NCI-H1930 (cell line): ENCODE data around the gene LTBR.
"Not testable (repeated sequence)": the region's sequence is repeated elsewhere in the genome, so short reads cannot be mapped to it uniquely, and the experiment has no call there.

Source experiments
- DNase-seq, 2 experiments: peaks; one replicate each; lab custom pipeline; 2025; lab: John Stamatoyannopoulos, UW

LTBR gene

GRCh38 chr12:6383572-6384498 lies at the start of gene LTBR:
TSS of gene LTBR (plus strand) at chr12:6384162. CDS start at chr12:6384359, 197 bp downstream.
- no peak for DNase-seq

GRCh38 chr12:6334359-6334758 lies 49.6 kb upstream of the LTBR start:
- DNase-seq, result no peak

- no peak for DNase-seq
These were observed 49.0 kb upstream of the LTBR start for GRCh38 chr12:6334940-6335450.

GRCh38 chr12:6335451-6336078 lies 48.4 kb upstream of the LTBR start:
- DNase-seq, result no peak

GRCh38 chr12:6336079-6336888 lies 47.7 kb upstream of the LTBR start:
- DNase-seq, result no peak

GRCh38 chr12:6336889-6337853 lies 46.8 kb upstream of the LTBR start:
- DNase-seq, result no peak

- no peak for DNase-seq
These were observed 46.0 kb upstream of the LTBR start for GRCh38 chr12:6337958-6338433.

- DNase-seq, result not testable (repeated sequence)
These were observed 45.4 kb upstream of the LTBR start for GRCh38 chr12:6338536-6338935.

- DNase-seq, result no peak
These were observed 45.0 kb upstream of the LTBR start for GRCh38 chr12:6338955-6339354.

GRCh38 chr12:6340032-6340638 lies 43.8 kb upstream of the LTBR start:
- DNase-seq, result no peak

- DNase-seq, result no peak
These were observed 43.1 kb upstream of the LTBR start for GRCh38 chr12:6340745-6341416.

GRCh38 chr12:6341417-6342139 lies 42.4 kb upstream of the LTBR start, which contains the start of gene TNFRSF1A:
TSS of gene TNFRSF1A (minus strand) at chr12:6342076. CDS start at chr12:6341814, 262 bp downstream.
- no peak for DNase-seq

- DNase-seq, result no peak
These were observed 41.6 kb upstream of the LTBR start for GRCh38 chr12:6342140-6342889.

GRCh38 chr12:6343518-6343917 lies 40.4 kb upstream of the LTBR start:
- no peak for DNase-seq

GRCh38 chr12:6344101-6344660 lies 39.8 kb upstream of the LTBR start:
- not testable (repeated sequence) for DNase-seq

- DNase-seq, result no peak
These were observed 38.5 kb upstream of the LTBR start for GRCh38 chr12:6345319-6346091.

GRCh38 chr12:6346235-6346832 lies 37.6 kb upstream of the LTBR start:
- DNase-seq, result no peak
